Body of pancreas (tissue), 4 donors: ENCODE data around the gene OR10P1.

Experiments used
- POLR2A ChIP-seq, 3 donors: fragments of 450-650 bp; IDR thresholded peaks; one replicate each; pipeline ENCODE4 v1.6.1; 2016; ENCODE audit warnings: antibody characterized with exemption in 3 of 3, mild to moderate bottlenecking in 2 of 3
- TF ChIP-seq, protein P1 (sequence below), 7 experiments: fragments of 450-650 bp in 4 of 7; fragments of 200-600 bp in 3 of 7; sonication (generic) in 3 of 7; IDR thresholded peaks; one replicate each; pipeline ENCODE4 v1.5.1; 2016 to 2019; ENCODE audit warnings: antibody characterized with exemption in 7 of 7

DNA sequence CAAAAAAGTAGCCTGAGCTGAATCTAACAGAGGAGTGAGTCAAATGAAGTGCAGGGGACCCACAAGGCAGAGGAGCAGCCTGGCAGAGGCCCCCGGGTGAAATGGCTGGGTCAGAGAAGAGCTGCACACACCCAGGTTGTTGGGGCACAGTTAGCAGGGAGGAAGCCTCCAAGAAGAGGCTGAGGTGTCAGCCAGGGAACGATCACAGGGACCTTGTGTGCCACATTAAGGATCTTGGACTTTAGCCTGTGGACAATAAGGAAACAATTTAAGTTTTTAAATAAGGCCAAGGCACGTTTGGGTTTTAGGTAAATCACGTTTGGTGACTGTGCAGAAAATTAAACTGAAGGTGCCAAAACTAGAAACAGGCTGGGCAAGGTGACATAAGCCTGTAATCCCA, 35.1 kb downstream of the OR10P1 start:
- TF ChIP-seq POLR2A (IDR thresholded peaks at IDR 0.05) = no peak
- TF ChIP-seq, protein P1, sequence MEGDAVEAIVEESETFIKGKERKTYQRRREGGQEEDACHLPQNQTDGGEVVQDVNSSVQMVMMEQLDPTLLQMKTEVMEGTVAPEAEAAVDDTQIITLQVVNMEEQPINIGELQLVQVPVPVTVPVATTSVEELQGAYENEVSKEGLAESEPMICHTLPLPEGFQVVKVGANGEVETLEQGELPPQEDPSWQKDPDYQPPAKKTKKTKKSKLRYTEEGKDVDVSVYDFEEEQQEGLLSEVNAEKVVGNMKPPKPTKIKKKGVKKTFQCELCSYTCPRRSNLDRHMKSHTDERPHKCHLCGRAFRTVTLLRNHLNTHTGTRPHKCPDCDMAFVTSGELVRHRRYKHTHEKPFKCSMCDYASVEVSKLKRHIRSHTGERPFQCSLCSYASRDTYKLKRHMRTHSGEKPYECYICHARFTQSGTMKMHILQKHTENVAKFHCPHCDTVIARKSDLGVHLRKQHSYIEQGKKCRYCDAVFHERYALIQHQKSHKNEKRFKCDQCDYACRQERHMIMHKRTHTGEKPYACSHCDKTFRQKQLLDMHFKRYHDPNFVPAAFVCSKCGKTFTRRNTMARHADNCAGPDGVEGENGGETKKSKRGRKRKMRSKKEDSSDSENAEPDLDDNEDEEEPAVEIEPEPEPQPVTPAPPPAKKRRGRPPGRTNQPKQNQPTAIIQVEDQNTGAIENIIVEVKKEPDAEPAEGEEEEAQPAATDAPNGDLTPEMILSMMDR (IDR thresholded peaks at IDR 0.05) = no peak
